NB4 (cell line): ENCODE data around the gene DMWD.

Experiments
- DNase-seq: peaks from one replicate; pipeline ENCODE4 v3.0.0; 2010; ENCODE audit warnings: low read depth
- H3K4me3 ChIP-seq: one replicate; pipeline ENCODE4 v1.5.1; 2011; ENCODE audit warnings: mild to moderate bottlenecking, low read depth, low read length, moderate library complexity
- CTCF ChIP-seq: IDR thresholded peaks from one replicate; pipeline ENCODE4 v1.5.1; 2012; ENCODE audit warnings: low read depth, low read length
- MAX ChIP-seq: IDR thresholded peaks from 2 replicates; pipeline ENCODE4 v1.6.1; 2011; ENCODE audit warnings: low read depth, low read length
- MYC ChIP-seq: IDR thresholded peaks from 2 replicates; pipeline ENCODE4 v1.6.1; 2011; ENCODE audit warnings: low read depth, low read length
- POLR2A ChIP-seq: IDR thresholded peaks from 2 replicates; pipeline ENCODE4 v1.6.1; 2011; ENCODE audit warnings: mild to moderate bottlenecking; ENCODE audit not compliant: insufficient read length; ENCODE audit errors: extremely low read depth

The DMWD gene

GRCh38 chr19:45773384-45773783 lies 19.3 kb downstream of the DMWD start:
- H3K4me3 ChIP-seq: no peak overlapping the region
- no peak for DNase-seq
- TF ChIP-seq MYC (no peak), MAX (no peak; the same call in 1 of the 2 replicates), CTCF (no peak), POLR2A (no peak)

DNA sequence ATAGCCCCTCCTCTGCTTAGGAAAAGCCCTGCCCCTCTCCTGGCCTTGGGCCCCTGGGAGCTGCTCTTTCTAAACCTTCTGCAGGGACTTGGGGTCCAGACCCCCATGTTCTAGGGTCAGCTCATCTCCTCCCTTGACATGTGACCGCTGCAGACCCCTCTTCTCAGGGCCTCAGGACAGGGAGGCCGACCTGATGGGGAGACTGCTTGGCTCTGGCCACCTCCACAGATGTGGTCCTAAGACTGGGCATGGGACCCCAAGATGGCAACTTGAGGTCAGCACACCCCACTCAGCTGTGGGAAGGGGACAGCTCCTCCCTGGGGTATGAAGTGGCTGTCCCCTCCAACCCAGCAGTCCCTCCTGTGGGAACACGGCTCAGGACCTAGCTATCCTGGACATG lies 19.7 kb downstream of the DMWD start:
- no peak for TF ChIP-seq MYC
- TF ChIP-seq MAX: no peak
- TF ChIP-seq CTCF: no peak
- no peak for TF ChIP-seq POLR2A
- no peak overlapping the region for H3K4me3 ChIP-seq
- DNase-seq: no peak

DNA sequence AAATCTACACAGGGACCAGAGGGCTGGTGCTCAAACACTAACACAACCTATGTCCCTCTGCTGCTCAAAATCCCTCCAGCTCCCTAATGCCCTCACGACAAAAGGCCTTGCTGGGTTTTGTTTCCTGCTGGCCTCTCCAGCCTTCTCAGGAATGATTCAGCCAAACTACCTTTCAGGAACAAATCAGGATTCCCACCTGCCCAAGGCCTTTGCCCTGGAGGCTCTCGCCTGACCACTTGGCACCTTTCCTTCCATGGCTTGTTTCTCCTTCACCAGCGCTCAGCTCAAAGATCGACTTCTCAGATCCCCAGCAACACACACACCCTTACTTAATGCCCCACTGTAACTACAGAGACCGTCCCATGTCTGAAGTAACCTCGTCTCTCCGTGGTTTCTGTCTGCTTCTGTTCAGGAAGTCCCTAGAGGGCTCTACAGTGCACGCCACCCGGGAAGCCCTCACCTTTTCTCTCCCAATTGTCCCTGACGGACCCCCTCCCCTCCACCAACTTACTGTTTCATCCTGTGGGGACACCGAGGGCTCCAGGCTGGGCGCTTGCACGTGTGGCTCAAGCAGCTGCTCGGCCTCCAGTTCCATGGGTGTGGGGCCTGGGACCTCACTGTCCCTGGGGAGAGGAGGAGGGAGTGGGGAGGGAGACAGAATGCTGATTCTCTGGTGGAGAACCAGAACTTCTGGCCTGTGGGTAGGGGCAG lies 20.4 kb downstream of the DMWD start:
- TF ChIP-seq POLR2A (no peak), CTCF (no peak), MAX (no peak), MYC (no peak)
- peak; percentile 46 for DNase-seq
- H3K4me3 ChIP-seq: no peak overlapping the region

DNA sequence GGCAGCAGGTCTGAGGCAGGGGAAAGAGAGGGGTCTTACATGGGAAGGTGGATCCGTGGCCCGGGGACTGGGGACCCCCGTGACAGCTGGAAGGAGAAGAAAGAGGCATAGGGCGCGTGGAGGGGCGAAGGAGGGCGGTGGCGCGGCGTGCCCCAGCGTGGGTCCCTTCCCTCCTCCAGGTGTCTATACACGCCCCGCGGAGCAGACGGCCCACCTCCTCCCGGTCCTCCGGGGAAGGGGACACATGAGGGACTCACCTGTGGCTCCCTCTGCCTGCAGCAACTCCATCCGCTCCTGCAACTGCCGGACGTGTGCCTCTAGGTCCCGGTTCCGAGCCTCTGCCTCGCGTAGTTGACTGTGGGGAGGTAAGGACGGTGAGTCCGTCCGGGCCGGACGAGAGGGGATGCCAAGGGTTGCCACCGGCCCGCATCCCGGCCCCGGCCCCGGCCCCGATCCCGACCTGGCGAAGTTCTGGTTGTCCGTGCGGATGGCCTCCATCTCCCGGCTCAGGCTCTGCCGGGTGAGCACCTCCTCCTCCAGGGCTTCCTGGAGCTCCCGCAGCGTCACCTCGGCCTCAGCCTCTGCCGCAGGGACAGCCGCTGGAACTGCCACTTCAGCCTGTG lies 21.2 kb downstream of the DMWD start:
- TF ChIP-seq MAX (no peak), MYC (no peak)
- no peak for DNase-seq
- H3K4me3 ChIP-seq: no peak overlapping the region

DNA sequence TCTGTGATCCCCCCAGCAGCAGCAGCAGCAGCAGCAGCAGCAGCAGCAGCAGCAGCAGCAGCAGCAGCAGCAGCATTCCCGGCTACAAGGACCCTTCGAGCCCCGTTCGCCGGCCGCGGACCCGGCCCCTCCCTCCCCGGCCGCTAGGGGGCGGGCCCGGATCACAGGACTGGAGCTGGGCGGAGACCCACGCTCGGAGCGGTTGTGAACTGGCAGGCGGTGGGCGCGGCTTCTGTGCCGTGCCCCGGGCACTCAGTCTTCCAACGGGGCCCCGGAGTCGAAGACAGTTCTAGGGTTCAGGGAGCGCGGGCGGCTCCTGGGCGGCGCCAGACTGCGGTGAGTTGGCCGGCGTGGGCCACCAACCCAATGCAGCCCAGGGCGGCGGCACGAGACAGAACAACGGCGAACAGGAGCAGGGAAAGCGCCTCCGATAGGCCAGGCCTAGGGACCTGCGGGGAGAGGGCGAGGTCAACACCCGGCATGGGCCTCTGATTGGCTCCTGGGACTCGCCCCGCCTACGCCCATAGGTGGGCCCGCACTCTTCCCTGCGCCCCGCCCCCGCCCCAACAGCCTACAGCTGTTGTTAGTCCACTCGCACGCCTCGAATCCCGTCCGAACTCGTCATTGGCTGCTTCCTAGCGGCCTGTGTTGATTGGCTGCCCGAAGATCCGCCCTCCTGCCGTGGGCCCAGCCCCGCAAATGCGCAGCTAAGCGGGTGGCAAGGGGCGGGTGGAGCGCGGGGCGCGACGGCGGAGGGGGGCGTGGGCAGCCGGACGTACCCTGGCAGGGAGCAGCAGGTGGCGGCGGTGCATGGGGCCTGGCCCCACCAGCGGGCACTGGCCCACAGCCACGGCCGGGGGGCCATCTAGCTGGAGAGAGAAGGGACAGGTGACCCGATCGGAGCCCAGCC lies 22.2 kb downstream of the DMWD start:
- no peak overlapping the region for H3K4me3 ChIP-seq
- TF ChIP-seq CTCF (peak; percentile 50), MAX (no peak), POLR2A (no peak), MYC (peak; percentile 13; the same call in 1 of the 2 replicates)
- peak; percentile 85 for DNase-seq
